Measurements from ENCODE around the gene MOB3B.

Gene MOB3B

DNA sequence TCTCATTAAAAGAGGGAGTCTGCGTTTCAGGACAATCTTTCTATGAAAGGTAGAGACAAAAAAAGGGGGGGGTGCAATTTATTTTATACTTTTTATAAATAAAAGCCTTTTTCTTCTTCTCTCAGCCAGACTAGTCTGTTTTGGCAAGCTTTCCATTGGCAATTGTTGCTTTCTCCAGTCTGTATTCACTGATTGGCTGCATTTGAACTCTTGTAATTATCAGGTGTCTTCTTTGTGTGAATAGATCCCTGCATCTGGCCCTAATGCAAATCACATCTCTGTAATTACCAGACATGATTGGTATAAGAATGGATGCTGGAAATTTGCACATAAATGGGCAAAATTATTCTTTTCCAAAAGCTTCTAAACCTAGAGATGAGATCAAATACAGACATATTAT lies 225.1 kb downstream of the MOB3B start:
- no peak for TF ChIP-seq CTCF (IDR thresholded peaks at IDR 0.05)

DNA sequence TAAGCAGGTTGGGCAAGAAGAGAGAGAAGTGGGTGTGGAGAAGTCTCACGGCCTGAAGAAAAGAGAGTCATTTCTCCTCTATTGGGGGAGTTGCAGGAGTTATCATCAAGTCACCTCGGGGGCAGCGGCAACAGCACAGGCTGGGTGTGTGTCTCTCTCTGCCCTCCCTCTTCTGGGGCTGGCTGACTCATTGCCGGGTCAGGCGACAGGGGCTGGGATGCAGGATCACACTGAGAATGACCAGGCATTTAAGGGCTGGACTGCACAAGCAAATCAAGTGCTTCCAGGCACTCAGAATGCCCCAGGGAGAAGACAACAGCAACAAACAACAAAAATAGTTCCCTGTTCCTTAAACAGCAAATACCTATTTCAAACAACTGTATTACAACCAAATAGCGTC lies 226.4 kb downstream of the MOB3B start:
- TF ChIP-seq CTCF (IDR thresholded peaks at IDR 0.05) = no peak

DNA sequence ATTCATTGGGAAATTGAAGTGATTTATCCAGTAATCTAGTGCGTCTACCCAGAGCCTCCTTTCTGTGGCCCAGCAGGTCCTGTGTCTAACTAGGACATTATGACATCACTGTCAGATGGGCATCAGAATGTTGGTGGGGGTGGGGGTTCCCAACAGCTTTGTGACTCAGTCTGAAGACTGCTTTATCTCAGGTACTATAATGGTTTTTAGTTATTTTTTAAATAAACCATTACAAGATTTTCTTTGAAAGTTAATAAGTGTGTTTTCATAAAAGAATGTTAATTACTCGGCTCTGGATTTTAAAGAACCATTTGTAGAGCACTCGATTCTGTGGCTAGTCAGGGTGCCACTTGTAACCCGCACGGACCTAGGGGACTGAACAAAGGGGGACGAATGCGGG lies 232.6 kb downstream of the MOB3B start, which contains the start of gene EQTN:
TSS of gene EQTN (minus strand) at position 101 of the 400 bp plus-strand sequence. CDS start at position 6, 95 bp downstream.
- no peak for TF ChIP-seq CTCF (IDR thresholded peaks at IDR 0.05)

DNA sequence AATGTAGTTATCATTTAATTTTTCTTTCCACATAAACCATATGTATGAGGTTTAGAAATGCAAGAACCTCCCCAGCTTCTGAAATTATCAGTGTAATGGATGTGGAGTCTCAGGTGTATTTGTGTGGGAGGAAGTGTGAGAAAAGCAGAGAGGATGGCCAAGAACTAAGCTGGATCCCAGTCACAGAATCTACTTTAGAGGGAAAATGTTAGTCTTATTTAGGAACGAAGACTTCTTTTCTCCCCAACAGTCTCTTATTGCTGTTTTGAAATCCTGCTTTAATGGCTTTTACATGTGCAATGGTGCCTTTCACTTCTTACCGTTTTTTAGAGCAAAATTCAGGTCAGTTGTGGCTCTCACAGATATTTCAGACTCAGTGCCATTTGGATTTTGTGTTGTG lies 235.6 kb downstream of the MOB3B start:
- no peak for TF ChIP-seq CTCF (IDR thresholded peaks at IDR 0.05)

DNA sequence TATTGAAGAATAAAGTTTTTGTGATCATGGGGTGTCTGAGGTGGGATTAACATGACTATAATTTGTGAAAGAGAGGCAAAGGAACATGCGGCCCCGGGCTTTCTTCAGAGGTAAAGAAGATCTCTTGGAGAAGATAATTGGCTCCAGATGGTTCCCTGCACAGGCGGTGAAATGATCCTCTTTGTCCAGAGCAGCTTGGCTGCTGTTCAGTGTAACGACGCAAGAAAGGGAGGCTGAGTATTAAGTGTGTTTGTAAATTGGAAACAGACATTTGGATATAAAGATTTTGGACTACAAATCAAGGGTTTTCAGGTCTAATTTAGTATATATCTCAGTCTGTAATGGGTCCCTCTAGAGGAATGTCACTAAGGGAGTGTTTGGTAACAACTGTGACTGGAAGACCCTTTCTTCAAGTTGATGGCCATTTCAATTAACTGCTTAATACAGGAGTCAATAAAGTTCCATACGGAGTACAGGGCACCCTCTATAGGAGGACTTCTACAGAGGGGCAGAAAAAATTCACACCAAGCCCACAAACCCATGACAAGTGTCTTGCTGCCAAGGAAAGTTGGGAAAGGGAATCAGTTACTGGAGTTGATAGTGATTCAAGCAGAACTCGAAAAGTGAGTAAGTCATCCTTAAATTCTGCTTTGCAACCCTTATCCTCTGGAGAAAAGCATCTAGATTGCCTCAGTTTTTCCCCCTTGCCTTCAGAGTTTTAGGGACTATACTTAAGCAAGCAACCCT lies 236.8 kb downstream of the MOB3B start:
- TF ChIP-seq CTCF (IDR thresholded peaks at IDR 0.05) = no peak

- no peak for TF ChIP-seq CTCF (IDR thresholded peaks at IDR 0.05)
Observed at GRCh38 chr9:27291292-27291691, 238.3 kb downstream of the MOB3B start.

GRCh38 chr9:27282269-27282668 lies 247.3 kb downstream of the MOB3B start:
- TF ChIP-seq CTCF (IDR thresholded peaks at IDR 0.05) = no peak

- no peak for TF ChIP-seq CTCF (IDR thresholded peaks at IDR 0.05)
Observed at GRCh38 chr9:27280860-27281259, 248.8 kb downstream of the MOB3B start.
